Epithelial cell of esophagus (primary cell): ENCODE measurements around the gene TCEA3.
A peak's percentile ranks its signal among the peaks of the same experiment; 100 is the strongest.

Experiments used
- DNase-seq: peaks from one replicate; pipeline ENCODE4 v3.0.0; 2010; ENCODE audit warnings: low read depth
- H3K4me3 ChIP-seq: 2 replicates; pipeline ENCODE4 v1.5.1; 2011; ENCODE audit warnings: mild to moderate bottlenecking, low read length, control low read depth
- TF ChIP-seq, protein P1 (sequence below): IDR thresholded peaks from 2 replicates; pipeline ENCODE4 v1.5.1; 2011; ENCODE audit warnings: low read depth, mild to moderate bottlenecking, low read length, control low read depth, inconsistent platforms; ENCODE audit not compliant: insufficient read depth; ENCODE audit errors: missing control alignments

Gene TCEA3

DNA sequence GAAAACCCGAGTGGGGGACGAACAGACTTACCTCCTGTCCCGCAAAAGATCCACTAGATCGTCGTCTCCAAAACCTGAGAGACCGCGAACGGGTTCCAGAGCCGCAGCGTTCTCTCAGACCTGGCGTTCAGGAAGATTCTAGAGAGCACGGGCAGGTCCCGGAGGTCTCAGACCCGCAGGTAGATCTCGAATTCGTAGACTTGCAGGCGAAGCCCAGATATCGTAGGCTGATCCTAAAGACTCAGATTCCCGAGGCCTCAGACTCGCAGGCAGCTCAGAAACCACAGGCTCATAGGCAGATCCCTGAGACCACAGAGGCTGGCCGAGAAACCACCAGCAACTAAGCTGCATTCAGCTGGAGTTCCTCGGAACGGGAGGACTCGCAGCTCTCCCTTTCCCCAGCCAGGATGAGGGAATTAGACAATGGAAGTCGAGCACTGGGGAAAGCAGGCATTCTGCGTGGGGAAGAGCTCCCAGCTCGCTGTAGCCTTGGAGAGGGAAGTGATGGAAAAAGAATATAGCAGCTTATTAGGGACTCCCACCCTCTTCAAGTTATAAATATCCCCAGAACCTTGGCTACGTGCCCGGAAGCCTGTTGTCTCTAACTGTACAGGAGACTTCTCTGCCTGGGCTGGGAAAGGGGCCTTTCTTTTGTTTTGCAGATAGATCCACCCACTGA, 55.1 kb downstream of the TCEA3 start, which contains the start of gene ZNF436:
Gene ZNF436 (minus strand): TSS at position 502 of the 679 bp plus-strand sequence. CDS start 1,831 bp downstream, outside the sequence.
- TF ChIP-seq, protein P1, sequence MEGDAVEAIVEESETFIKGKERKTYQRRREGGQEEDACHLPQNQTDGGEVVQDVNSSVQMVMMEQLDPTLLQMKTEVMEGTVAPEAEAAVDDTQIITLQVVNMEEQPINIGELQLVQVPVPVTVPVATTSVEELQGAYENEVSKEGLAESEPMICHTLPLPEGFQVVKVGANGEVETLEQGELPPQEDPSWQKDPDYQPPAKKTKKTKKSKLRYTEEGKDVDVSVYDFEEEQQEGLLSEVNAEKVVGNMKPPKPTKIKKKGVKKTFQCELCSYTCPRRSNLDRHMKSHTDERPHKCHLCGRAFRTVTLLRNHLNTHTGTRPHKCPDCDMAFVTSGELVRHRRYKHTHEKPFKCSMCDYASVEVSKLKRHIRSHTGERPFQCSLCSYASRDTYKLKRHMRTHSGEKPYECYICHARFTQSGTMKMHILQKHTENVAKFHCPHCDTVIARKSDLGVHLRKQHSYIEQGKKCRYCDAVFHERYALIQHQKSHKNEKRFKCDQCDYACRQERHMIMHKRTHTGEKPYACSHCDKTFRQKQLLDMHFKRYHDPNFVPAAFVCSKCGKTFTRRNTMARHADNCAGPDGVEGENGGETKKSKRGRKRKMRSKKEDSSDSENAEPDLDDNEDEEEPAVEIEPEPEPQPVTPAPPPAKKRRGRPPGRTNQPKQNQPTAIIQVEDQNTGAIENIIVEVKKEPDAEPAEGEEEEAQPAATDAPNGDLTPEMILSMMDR, result no peak
- H3K4me3 ChIP-seq, result peak within 1 kb of the TSS; percentile 67
- DNase-seq, result peak; percentile 40

GRCh38 chr1:23368562-23369334, 55.8 kb downstream of the TCEA3 start:
- H3K4me3 ChIP-seq, result peak overlapping the region; percentile 67
- peak; percentile 92 for DNase-seq
- TF ChIP-seq, protein P1, result no peak

GRCh38 chr1:23367791-23368561, 56.6 kb downstream of the TCEA3 start:
- TF ChIP-seq, protein P1, result no peak
- DNase-seq, result peak; percentile 100
- peak overlapping the region; percentile 67 for H3K4me3 ChIP-seq

DNA sequence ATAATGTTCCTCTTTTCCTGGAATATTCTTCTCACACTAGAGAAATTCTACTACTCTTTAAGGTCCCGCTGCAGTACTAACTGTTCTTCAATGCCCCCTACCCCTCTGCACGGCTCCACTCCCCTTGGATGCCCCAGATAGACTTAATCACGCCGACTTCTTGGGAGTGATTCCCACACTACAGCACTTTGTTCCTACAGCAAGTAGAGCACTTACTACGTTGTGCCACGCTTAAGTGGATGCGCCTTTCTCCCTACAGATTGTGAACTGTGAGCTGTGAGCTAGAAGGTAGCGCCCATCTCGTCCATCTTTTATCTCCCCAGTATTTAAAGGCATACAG, 57.1 kb downstream of the TCEA3 start:
- TF ChIP-seq, protein P1, result no peak
- peak overlapping the region; percentile 67 for H3K4me3 ChIP-seq
- no peak for DNase-seq

- TF ChIP-seq, protein P1, result no peak
- peak overlapping the region; percentile 67 for H3K4me3 ChIP-seq
- peak; percentile 94 for DNase-seq
Measured at GRCh38 chr1:23366598-23366997, 58.0 kb downstream of the TCEA3 start.

- TF ChIP-seq, protein P1, result no peak
Measured at GRCh38 chr1:23366146-23366545, 58.4 kb downstream of the TCEA3 start.

More at GRCh38 chr1:23366146-23366545, 58.4 kb downstream of the TCEA3 start:
- peak overlapping the region; percentile 67 for H3K4me3 ChIP-seq
- peak; percentile 73 for DNase-seq
